Neural cell (in vitro differentiated cells): ENCODE results near the gene TRIM44. TPM values are rescaled to one million over a fixed set of nuclear protein-coding genes. Genes with fewer than 3 reads are reported as not detected.

Source experiments
- H2AFZ ChIP-seq: fragments of 200-600, 300-800 bp; sonication (generic), shearing (Covaris generic); 2 replicates; pipeline ENCODE4 v1.6.0; 2014; ENCODE audit warnings: low read depth, mild to moderate bottlenecking, antibody characterized with exemption, low read length, moderate library complexity
- H3F3A ChIP-seq: fragments of 200-600 bp; shearing (Covaris generic); 2 replicates; pipeline ENCODE4 v1.6.1; 2016; ENCODE audit warnings: mild to moderate bottlenecking, moderate library complexity, mixed read lengths, antibody characterized with exemption, low read length; ENCODE audit not compliant: insufficient read depth, poor library complexity, severe bottlenecking
- H3K27ac ChIP-seq: fragments of 200-600, 300-800 bp; sonication (generic), shearing (Covaris generic); 2 replicates; pipeline ENCODE4 v1.5.1; 2014; ENCODE audit warnings: mild to moderate bottlenecking, low read length, moderate library complexity
- H3K27me3 ChIP-seq: fragments of 300-800, 200-600 bp; sonication (generic), shearing (Covaris generic); 2 replicates; pipeline ENCODE4 v1.6.0; 2014; ENCODE audit warnings: mild to moderate bottlenecking, low read depth, low read length, moderate library complexity; ENCODE audit not compliant: insufficient read depth
- H3K36me3 ChIP-seq: fragments of 300-800, 200-600 bp; sonication (generic), shearing (Covaris generic); 2 replicates; pipeline ENCODE4 v1.5.1; 2014; ENCODE audit warnings: mild to moderate bottlenecking, antibody characterized with exemption, low read length, moderate library complexity; ENCODE audit not compliant: insufficient read depth
- H3K4me2 ChIP-seq: fragments of 300-800, 200-600 bp; sonication (generic), shearing (Covaris generic); 2 replicates; pipeline ENCODE4 v1.6.0; 2014; ENCODE audit warnings: mild to moderate bottlenecking, low read length
- H3K4me3 ChIP-seq: fragments of 300-800, 200-600 bp; sonication (generic), shearing (Covaris generic); 2 replicates; pipeline ENCODE4 v1.5.1; 2014; ENCODE audit warnings: mild to moderate bottlenecking, low read length, moderate library complexity
- H3K79me2 ChIP-seq: fragments of 200-600 bp; shearing (Covaris generic); replicated peaks from 2 replicates; pipeline ENCODE4 v1.6.0; 2014; ENCODE audit warnings: mild to moderate bottlenecking, low read length, moderate library complexity; ENCODE audit not compliant: insufficient read depth
- H3K9ac ChIP-seq: fragments of 300-800, 200-600 bp; sonication (generic), shearing (Covaris generic); 2 replicates; pipeline ENCODE4 v1.6.1; 2016; ENCODE audit warnings: mild to moderate bottlenecking, low read length, mixed read lengths
- H3K9me2 ChIP-seq: fragments of 200-600 bp; shearing (Covaris generic); 2 replicates; pipeline ENCODE4 v1.6.1; 2016; ENCODE audit warnings: mild to moderate bottlenecking, low read length, mixed read lengths; ENCODE audit not compliant: insufficient read depth
- H3K9me3 ChIP-seq: fragments of 200-600, 300-800 bp; sonication (generic), shearing (Covaris generic); 2 replicates; pipeline ENCODE4 v1.6.1; 2016; ENCODE audit warnings: mild to moderate bottlenecking, mixed run types, low read length, moderate library complexity, mixed read lengths
- H4K20me1 ChIP-seq: fragments of 200-600 bp; shearing (Covaris generic); 2 replicates; pipeline ENCODE4 v1.6.1; 2016; ENCODE audit warnings: mild to moderate bottlenecking, mixed run types; ENCODE audit not compliant: insufficient read depth
- EP300 ChIP-seq: fragments of 450-650 bp; conservative IDR thresholded peaks from 2 replicates; pipeline ENCODE4 v1.6.1; 2014; ENCODE audit warnings: antibody characterized with exemption, mild to moderate bottlenecking, moderate library complexity; ENCODE audit not compliant: poor library complexity, severe bottlenecking
- EZH2 ChIP-seq: fragments of 200-600, 300-800 bp; shearing (Covaris generic), sonication (generic); IDR thresholded peaks from 2 replicates; pipeline ENCODE4 v1.6.1; 2014; ENCODE audit warnings: antibody characterized with exemption, low read length, borderline replicate concordance, mild to moderate bottlenecking; ENCODE audit not compliant: insufficient read depth, poor library complexity, severe bottlenecking
- MXI1 ChIP-seq: fragments of 450-650 bp; conservative IDR thresholded peaks from 2 replicates; pipeline ENCODE4 v1.6.1; 2014; ENCODE audit warnings: antibody characterized with exemption, mild to moderate bottlenecking; ENCODE audit not compliant: poor library complexity, severe bottlenecking
- POLR2AphosphoS5 ChIP-seq: IDR thresholded peaks from 2 replicates; pipeline ENCODE4 v1.6.1; 2012
- RAD21 ChIP-seq: fragments of 450-650 bp; conservative IDR thresholded peaks from 2 replicates; pipeline ENCODE4 v1.6.1; 2014; ENCODE audit warnings: antibody characterized with exemption, mild to moderate bottlenecking, moderate library complexity
- SMC3 ChIP-seq: fragments of 450-650 bp; conservative IDR thresholded peaks from 2 replicates; pipeline ENCODE4 v1.6.1; 2014; ENCODE audit warnings: antibody characterized with exemption, mild to moderate bottlenecking, moderate library complexity; ENCODE audit not compliant: poor library complexity
- TAF1 ChIP-seq: IDR thresholded peaks from 2 replicates; pipeline ENCODE4 v1.6.1; 2012; ENCODE audit warnings: low read depth
- polyA plus RNA-seq: library from polyadenylated mRNA; depleted of rRNA; stranded (reverse); fragments of >200 nt; gene quantifications from 2 replicates; pipeline ENCODE4 v1.2.3, GENCODE V29; 2014
- TF ChIP-seq, protein P1 (sequence below): IDR thresholded peaks from 2 replicates; pipeline ENCODE4 v1.6.1; 2012; ENCODE audit warnings: borderline replicate concordance
- TF ChIP-seq, protein P2 (sequence below): fragments of 450-650 bp; IDR thresholded peaks from 2 replicates; pipeline ENCODE4 v1.5.1; 2014; ENCODE audit warnings: antibody characterized with exemption, mild to moderate bottlenecking, moderate library complexity; ENCODE audit not compliant: poor library complexity, severe bottlenecking

Gene TRIM44
- polyA plus RNA-seq, 1 donor from 2014 or later = 14.9 TPM

DNA sequence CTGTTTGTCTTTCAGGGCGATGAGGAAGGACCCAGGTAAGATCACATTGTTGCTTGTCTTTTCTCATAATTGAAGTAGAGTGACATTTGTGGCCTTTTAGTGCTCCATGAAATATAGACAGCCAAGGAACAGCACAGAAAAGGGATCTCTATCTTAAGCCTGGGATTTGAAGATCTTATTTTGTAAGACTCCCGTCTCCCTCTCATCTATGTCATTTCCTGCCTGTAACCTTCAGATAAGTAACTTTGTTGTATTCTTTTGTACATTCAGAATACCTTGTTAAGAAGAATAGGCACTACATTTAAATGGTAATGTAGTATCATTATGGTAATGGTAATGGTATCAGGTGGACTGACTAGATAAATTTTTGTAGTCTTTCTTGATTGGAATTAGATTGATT, 72.8 kb downstream of the TRIM44 start:
- Histone ChIP-seq H3K9ac (no peak overlapping the region), H3K79me2 (no peaks in the 10 kb centered on the region), H3K9me3 (no peaks in the 10 kb centered on the region), H3K36me3 (no peaks in the 10 kb centered on the region), H3K4me3 (no peak overlapping the region), H4K20me1 (no peaks in the 10 kb centered on the region), H3K9me2 (no peaks in the 10 kb centered on the region), H3K27me3 (no peaks in the 10 kb centered on the region), H3K27ac (no peak overlapping the region), H3F3A (no peaks in the 10 kb centered on the region), H3K4me2 (no peak overlapping the region), H2AFZ (no peak overlapping the region)
- TF ChIP-seq SMC3 = no peak
- no peak for TF ChIP-seq RAD21
- no peak for TF ChIP-seq POLR2AphosphoS5
- TF ChIP-seq MXI1 = no peak
- TF ChIP-seq, protein P1, sequence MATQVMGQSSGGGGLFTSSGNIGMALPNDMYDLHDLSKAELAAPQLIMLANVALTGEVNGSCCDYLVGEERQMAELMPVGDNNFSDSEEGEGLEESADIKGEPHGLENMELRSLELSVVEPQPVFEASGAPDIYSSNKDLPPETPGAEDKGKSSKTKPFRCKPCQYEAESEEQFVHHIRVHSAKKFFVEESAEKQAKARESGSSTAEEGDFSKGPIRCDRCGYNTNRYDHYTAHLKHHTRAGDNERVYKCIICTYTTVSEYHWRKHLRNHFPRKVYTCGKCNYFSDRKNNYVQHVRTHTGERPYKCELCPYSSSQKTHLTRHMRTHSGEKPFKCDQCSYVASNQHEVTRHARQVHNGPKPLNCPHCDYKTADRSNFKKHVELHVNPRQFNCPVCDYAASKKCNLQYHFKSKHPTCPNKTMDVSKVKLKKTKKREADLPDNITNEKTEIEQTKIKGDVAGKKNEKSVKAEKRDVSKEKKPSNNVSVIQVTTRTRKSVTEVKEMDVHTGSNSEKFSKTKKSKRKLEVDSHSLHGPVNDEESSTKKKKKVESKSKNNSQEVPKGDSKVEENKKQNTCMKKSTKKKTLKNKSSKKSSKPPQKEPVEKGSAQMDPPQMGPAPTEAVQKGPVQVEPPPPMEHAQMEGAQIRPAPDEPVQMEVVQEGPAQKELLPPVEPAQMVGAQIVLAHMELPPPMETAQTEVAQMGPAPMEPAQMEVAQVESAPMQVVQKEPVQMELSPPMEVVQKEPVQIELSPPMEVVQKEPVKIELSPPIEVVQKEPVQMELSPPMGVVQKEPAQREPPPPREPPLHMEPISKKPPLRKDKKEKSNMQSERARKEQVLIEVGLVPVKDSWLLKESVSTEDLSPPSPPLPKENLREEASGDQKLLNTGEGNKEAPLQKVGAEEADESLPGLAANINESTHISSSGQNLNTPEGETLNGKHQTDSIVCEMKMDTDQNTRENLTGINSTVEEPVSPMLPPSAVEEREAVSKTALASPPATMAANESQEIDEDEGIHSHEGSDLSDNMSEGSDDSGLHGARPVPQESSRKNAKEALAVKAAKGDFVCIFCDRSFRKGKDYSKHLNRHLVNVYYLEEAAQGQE = no peak
- no peak for TF ChIP-seq EP300
- TF ChIP-seq, protein P2, sequence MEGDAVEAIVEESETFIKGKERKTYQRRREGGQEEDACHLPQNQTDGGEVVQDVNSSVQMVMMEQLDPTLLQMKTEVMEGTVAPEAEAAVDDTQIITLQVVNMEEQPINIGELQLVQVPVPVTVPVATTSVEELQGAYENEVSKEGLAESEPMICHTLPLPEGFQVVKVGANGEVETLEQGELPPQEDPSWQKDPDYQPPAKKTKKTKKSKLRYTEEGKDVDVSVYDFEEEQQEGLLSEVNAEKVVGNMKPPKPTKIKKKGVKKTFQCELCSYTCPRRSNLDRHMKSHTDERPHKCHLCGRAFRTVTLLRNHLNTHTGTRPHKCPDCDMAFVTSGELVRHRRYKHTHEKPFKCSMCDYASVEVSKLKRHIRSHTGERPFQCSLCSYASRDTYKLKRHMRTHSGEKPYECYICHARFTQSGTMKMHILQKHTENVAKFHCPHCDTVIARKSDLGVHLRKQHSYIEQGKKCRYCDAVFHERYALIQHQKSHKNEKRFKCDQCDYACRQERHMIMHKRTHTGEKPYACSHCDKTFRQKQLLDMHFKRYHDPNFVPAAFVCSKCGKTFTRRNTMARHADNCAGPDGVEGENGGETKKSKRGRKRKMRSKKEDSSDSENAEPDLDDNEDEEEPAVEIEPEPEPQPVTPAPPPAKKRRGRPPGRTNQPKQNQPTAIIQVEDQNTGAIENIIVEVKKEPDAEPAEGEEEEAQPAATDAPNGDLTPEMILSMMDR = no peak
- no peak for TF ChIP-seq EZH2
- TF ChIP-seq TAF1 = no peak

DNA sequence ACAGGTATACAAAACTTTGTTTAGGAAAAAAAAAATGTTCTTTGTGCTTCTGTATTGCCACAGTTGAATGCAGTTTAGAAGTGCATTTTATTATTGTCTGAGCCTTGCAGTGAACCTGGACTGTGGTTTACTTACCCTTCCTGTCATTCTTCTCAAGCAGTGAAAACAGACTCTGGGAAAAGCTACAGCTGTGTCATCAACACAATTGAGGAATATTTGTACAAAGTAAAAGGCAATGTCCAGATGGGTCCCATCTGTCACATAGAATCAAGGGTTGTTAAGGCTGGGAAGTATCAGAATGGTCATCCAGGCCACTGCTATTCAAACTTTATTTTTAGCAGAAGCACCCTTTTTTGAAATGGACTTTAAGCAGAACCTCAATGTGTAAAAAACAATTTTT, 73.3 kb downstream of the TRIM44 start:
- Histone ChIP-seq H3K9me3 (no peaks in the 10 kb centered on the region), H3K27ac (no peak overlapping the region), H3K79me2 (no peaks in the 10 kb centered on the region), H3K4me3 (no peak overlapping the region), H3K27me3 (no peaks in the 10 kb centered on the region), H3F3A (no peaks in the 10 kb centered on the region), H4K20me1 (no peaks in the 10 kb centered on the region), H2AFZ (no peak overlapping the region), H3K9ac (no peak overlapping the region), H3K4me2 (no peak overlapping the region), H3K36me3 (no peaks in the 10 kb centered on the region), H3K9me2 (no peaks in the 10 kb centered on the region)
- TF ChIP-seq MXI1 (no peak), EZH2 (no peak), RAD21 (no peak), TAF1 (no peak), POLR2AphosphoS5 (no peak), EP300 (no peak), SMC3 (no peak)
- TF ChIP-seq, protein P2 = no peak
- TF ChIP-seq, protein P1 = no peak
